ENCODE results near the gene LRRC18.

LRRC18 gene

DNA sequence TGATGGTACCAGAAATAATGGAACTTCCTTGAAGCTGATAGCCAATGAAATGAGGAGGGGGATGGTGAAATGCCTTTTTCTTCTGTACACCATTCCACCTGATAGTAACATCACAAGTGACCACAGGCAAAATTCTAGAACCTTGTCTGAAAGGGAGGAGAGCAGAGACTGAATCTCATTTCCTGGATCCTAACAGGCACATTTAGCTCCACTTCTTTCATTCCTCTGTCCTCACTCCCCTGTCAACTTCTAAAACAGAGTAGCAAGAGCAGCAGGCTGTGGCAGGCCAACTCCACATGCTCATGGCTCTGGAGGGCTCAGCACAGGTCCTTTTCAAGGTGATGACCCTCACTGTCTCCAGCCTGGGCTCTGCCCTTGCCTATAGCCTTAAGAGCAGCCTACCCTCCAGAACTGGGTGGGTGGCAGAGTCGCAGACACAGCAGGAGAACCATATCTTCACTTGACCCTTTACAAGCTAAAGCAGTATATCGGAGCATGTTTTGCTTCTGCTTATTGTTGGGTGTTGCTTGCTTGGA is at the start of gene LRRC18:
Gene LRRC18, minus strand, starts transcription at position 51 of the 536 bp plus-strand sequence. CDS start 25,685 bp downstream, outside the sequence.
- TF ChIP-seq, protein P1, sequence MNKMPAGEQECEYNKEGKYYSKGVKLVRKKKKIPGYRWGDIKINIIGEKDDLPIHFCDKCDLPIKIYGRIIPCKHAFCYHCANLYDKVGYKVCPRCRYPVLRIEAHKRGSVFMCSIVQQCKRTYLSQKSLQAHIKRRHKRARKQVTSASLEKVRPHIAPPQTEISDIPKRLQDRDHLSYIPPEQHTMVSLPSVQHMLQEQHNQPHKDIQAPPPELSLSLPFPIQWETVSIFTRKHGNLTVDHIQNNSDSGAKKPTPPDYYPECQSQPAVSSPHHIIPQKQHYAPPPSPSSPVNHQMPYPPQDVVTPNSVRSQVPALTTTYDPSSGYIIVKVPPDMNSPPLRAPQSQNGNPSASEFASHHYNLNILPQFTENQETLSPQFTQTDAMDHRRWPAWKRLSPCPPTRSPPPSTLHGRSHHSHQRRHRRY (tag by site-specific recombination; IDR thresholded peaks at IDR 0.05) = no peak
- TF ChIP-seq IKZF3 (tag by site-specific recombination; IDR thresholded peaks at IDR 0.05) (no peak), ZNF211 (tag by site-specific recombination; IDR thresholded peaks at IDR 0.05; ENCODE audit: low read depth) (no peak), YY2 (tag by site-specific recombination; IDR thresholded peaks at IDR 0.05) (no peak), ELK4 (IDR thresholded peaks at IDR 0.05; ENCODE audit: borderline replicate concordance, low read depth, low read length) (no peak), BCL11A (tag by site-specific recombination; IDR thresholded peaks at IDR 0.05; ENCODE audit: low read depth) (no peak), ZNF155 (tag by site-specific recombination; IDR thresholded peaks at IDR 0.05) (no peak), ZNF629 (tag by site-specific recombination; IDR thresholded peaks at IDR 0.05) (no peak), ZNF768 (tag by site-specific recombination; IDR thresholded peaks at IDR 0.05) (no peak), REST (tag by site-specific recombination; IDR thresholded peaks at IDR 0.05) (no peak), ZFP69B (tag by site-specific recombination; IDR thresholded peaks at IDR 0.05) (no peak), ZNF837 (tag by site-specific recombination; IDR thresholded peaks at IDR 0.05) (no peak)
- TF ChIP-seq, protein P2, sequence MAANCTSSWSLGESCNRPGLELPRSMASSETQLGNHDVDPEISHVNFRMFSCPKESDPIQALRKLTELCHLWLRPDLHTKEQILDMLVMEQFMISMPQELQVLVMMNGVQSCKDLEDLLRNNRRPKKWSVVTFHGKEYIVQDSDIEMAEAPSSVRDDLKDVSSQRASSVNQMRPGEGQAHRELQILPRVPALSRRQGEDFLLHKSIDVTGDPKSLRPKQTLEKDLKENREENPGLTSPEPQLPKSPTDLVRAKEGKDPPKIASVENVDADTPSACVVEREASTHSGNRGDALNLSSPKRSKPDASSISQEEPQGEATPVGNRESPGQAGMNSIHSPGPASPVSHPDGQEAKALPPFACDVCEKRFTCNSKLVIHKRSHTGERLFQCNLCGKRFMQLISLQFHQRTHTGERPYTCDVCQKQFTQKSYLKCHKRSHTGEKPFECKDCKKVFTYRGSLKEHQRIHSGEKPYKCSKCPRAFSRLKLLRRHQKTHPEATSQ (tag by site-specific recombination; IDR thresholded peaks at IDR 0.05) = no peak
- TF ChIP-seq, protein P3, sequence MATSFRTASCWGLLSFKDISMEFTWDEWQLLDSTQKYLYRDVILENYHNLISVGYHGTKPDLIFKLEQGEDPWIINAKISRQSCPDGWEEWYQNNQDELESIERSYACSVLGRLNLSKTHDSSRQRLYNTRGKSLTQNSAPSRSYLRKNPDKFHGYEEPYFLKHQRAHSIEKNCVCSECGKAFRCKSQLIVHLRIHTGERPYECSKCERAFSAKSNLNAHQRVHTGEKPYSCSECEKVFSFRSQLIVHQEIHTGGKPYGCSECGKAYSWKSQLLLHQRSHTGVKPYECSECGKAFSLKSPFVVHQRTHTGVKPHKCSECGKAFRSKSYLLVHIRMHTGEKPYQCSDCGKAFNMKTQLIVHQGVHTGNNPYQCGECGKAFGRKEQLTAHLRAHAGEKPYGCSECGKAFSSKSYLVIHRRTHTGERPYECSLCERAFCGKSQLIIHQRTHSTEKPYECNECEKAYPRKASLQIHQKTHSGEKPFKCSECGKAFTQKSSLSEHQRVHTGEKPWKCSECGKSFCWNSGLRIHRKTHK (tag by site-specific recombination; IDR thresholded peaks at IDR 0.05) = no peak
- TF ChIP-seq, protein P4, sequence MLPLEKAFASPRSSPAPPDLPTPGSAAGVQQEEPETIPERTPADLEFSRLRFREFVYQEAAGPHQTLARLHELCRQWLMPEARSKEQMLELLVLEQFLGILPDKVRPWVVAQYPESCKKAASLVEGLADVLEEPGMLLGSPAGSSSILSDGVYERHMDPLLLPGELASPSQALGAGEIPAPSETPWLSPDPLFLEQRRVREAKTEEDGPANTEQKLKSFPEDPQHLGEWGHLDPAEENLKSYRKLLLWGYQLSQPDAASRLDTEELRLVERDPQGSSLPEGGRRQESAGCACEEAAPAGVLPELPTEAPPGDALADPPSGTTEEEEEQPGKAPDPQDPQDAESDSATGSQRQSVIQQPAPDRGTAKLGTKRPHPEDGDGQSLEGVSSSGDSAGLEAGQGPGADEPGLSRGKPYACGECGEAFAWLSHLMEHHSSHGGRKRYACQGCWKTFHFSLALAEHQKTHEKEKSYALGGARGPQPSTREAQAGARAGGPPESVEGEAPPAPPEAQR (tag by site-specific recombination; IDR thresholded peaks at IDR 0.05) = no peak
- TF ChIP-seq, protein P5, sequence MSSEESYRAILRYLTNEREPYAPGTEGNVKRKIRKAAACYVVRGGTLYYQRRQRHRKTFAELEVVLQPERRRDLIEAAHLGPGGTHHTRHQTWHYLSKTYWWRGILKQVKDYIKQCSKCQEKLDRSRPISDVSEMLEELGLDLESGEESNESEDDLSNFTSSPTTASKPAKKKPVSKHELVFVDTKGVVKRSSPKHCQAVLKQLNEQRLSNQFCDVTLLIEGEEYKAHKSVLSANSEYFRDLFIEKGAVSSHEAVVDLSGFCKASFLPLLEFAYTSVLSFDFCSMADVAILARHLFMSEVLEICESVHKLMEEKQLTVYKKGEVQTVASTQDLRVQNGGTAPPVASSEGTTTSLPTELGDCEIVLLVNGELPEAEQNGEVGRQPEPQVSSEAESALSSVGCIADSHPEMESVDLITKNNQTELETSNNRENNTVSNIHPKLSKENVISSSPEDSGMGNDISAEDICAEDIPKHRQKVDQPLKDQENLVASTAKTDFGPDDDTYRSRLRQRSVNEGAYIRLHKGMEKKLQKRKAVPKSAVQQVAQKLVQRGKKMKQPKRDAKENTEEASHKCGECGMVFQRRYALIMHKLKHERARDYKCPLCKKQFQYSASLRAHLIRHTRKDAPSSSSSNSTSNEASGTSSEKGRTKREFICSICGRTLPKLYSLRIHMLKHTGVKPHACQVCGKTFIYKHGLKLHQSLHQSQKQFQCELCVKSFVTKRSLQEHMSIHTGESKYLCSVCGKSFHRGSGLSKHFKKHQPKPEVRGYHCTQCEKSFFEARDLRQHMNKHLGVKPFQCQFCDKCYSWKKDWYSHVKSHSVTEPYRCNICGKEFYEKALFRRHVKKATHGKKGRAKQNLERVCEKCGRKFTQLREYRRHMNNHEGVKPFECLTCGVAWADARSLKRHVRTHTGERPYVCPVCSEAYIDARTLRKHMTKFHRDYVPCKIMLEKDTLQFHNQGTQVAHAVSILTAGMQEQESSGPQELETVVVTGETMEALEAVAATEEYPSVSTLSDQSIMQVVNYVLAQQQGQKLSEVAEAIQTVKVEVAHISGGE (tag by site-specific recombination; conservative IDR thresholded peaks at IDR 0.05; ENCODE audit: low read depth) = no peak
- TF ChIP-seq, protein P6, sequence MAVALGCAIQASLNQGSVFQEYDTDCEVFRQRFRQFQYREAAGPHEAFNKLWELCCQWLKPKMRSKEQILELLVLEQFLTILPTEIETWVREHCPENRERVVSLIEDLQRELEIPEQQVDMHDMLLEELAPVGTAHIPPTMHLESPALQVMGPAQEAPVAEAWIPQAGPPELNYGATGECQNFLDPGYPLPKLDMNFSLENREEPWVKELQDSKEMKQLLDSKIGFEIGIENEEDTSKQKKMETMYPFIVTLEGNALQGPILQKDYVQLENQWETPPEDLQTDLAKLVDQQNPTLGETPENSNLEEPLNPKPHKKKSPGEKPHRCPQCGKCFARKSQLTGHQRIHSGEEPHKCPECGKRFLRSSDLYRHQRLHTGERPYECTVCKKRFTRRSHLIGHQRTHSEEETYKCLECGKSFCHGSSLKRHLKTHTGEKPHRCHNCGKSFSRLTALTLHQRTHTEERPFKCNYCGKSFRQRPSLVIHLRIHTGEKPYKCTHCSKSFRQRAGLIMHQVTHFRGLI (tag by site-specific recombination; IDR thresholded peaks at IDR 0.05) = no peak
- H3K36me3 ChIP-seq (ENCODE audit: control insufficient read depth in 2 of 2, insufficient read depth in 1 of 2, low read length in 2 of 2) = no peaks in the 10 kb centered on the region
- H3K4me3 ChIP-seq (ENCODE audit: low read depth, low read length) = no peak within 1 kb of the TSS
- H3K9me3 ChIP-seq (ENCODE audit: control insufficient read depth, insufficient read depth, low read depth, low read length) = no peaks in the 10 kb centered on the region
- CTCF ChIA-PET = no interaction called here
- H3K4me1 ChIP-seq (ENCODE audit: control insufficient read depth, insufficient read depth, low read length) = no peaks in the 10 kb centered on the region
- POLR2A ChIA-PET = no interaction called here
- no peak within 1 kb of the TSS for H3K27ac ChIP-seq (ENCODE audit: extremely low read depth, low read depth, low read length)

Data from HEK293 (cell line).